WTC11 (cell line): ENCODE measurements around the gene MYRF. TPM values are rescaled to one million over a fixed set of nuclear protein-coding genes. Genes with fewer than 3 reads are reported as not detected.

ENCODE experiments used
- ATAC-seq: fragments of 200-7000 bp; cut with Tn5 transposase; 2 replicates; pipeline ENCODE4 v1.10.0; 2021; ENCODE audit warnings: mild to moderate bottlenecking, moderate library complexity
- CTCF ChIA-PET: fragments of 300-600 bp; sonication (Branson Sonifier 250); formaldehyde crosslinking; loops from one replicate; lab custom pipeline; 2021; ENCODE audit warnings: antibody characterized with exemption; lab: Charles Lee
- POLR2A ChIA-PET: fragments of 350-600 bp; sonication (Branson Sonifier 250); formaldehyde crosslinking; loops from one replicate; lab custom pipeline; 2021; ENCODE audit warnings: antibody characterized with exemption; lab: Charles Lee
- DNase-seq: peaks from one replicate; pipeline ENCODE4 v3.0.0; 2021; ENCODE audit warnings: low spot score
- H3K27ac Mint-ChIP-seq: 2 replicates; pipeline ENCODE4 v1.8.0; 2021; ENCODE audit warnings: mixed read lengths
- H3K27me3 Mint-ChIP-seq: 2 replicates; pipeline ENCODE4 v1.8.0; 2021; ENCODE audit warnings: low read depth, mild to moderate bottlenecking, moderate library complexity, mixed read lengths
- H3K36me3 Mint-ChIP-seq: 2 replicates; pipeline ENCODE4 v1.8.0; 2021; ENCODE audit warnings: mixed read lengths
- H3K4me1 Mint-ChIP-seq: 2 replicates; pipeline ENCODE4 v1.8.0; 2022; ENCODE audit warnings: mixed read lengths
- H3K4me3 Mint-ChIP-seq: 2 replicates; pipeline ENCODE4 v1.8.0; 2021; ENCODE audit warnings: mild to moderate bottlenecking, moderate library complexity, mixed read lengths
- H3K9me3 Mint-ChIP-seq: 2 replicates; pipeline ENCODE4 v1.8.0; 2021; ENCODE audit warnings: mixed read lengths
- ELF4 ChIP-seq: sonication (generic); formaldehyde crosslinking; IDR thresholded peaks from 2 replicates; pipeline ENCODE4 v1.8.1; 2022; ENCODE audit warnings: low read depth, mild to moderate bottlenecking, moderate library complexity, missing genetic modification reagents
- FOXJ3 ChIP-seq: sonication (generic); formaldehyde crosslinking; IDR thresholded peaks from 2 replicates; pipeline ENCODE4 v1.9.0; 2021; ENCODE audit warnings: missing genetic modification reagents, mild to moderate bottlenecking, borderline replicate concordance
- NR1H2 ChIP-seq: sonication (generic); formaldehyde crosslinking; IDR thresholded peaks from 2 replicates; pipeline ENCODE4 v1.9.0; 2021; ENCODE audit warnings: mild to moderate bottlenecking, moderate library complexity, missing genetic modification reagents
- NR2C2 ChIP-seq: sonication (generic); formaldehyde crosslinking; IDR thresholded peaks from 2 replicates; pipeline ENCODE4 v1.8.0; 2022; ENCODE audit warnings: mild to moderate bottlenecking, missing genetic modification reagents
- SOX15 ChIP-seq: fragments of 250-450 bp; sonication (Bioruptor Pico); IDR thresholded peaks from 2 replicates; pipeline ENCODE4 v1.9.0; 2021; ENCODE audit warnings: mild to moderate bottlenecking
- ZNF232 ChIP-seq: sonication (generic); formaldehyde crosslinking; IDR thresholded peaks from 2 replicates; pipeline ENCODE4 v1.8.0; 2022; ENCODE audit warnings: mild to moderate bottlenecking, missing genetic modification reagents
- ZNF263 ChIP-seq: sonication (generic); formaldehyde crosslinking; IDR thresholded peaks from 2 replicates; pipeline ENCODE4 v1.8.1; 2022; ENCODE audit warnings: low read depth, mild to moderate bottlenecking, moderate library complexity, missing genetic modification reagents
- ZNF396 ChIP-seq: fragments of 250-450 bp; sonication (Bioruptor Pico); IDR thresholded peaks from 2 replicates; pipeline ENCODE4 v1.8.0; 2021; ENCODE audit warnings: mild to moderate bottlenecking, moderate library complexity, borderline replicate concordance
- total RNA-seq: library from RNA; stranded (reverse); gene quantifications from 3 replicates; pipeline ENCODE4 v1.2.3, GENCODE V29; 2021
- TF ChIP-seq, protein P1 (sequence below): sonication (generic); formaldehyde crosslinking; IDR thresholded peaks from 2 replicates; pipeline ENCODE4 v1.8.1; 2023; ENCODE audit warnings: mild to moderate bottlenecking, missing genetic modification reagents
- TF ChIP-seq, protein P2 (sequence below): sonication (generic); formaldehyde crosslinking; IDR thresholded peaks from 2 replicates; pipeline ENCODE4 v1.8.0; 2022; ENCODE audit warnings: mild to moderate bottlenecking, missing genetic modification reagents
- TF ChIP-seq, protein P3 (sequence below): fragments of 250-450 bp; sonication (Bioruptor Pico); IDR thresholded peaks from 2 replicates; pipeline ENCODE4 v2.1.2; 2022; ENCODE audit warnings: mild to moderate bottlenecking, moderate library complexity
- TF ChIP-seq, protein P4 (sequence below): sonication (generic); formaldehyde crosslinking; IDR thresholded peaks from 2 replicates; pipeline ENCODE4 v1.8.0; 2022; ENCODE audit warnings: mild to moderate bottlenecking, missing genetic modification reagents
- TF ChIP-seq, protein P5 (sequence below): sonication (generic); formaldehyde crosslinking; IDR thresholded peaks from 2 replicates; pipeline ENCODE4 v1.8.1; 2023; ENCODE audit warnings: mild to moderate bottlenecking, missing genetic modification reagents, borderline replicate concordance
- TF ChIP-seq, protein P6 (sequence below): sonication (generic); formaldehyde crosslinking; IDR thresholded peaks from 2 replicates; pipeline ENCODE4 v1.8.0; 2022; ENCODE audit warnings: mild to moderate bottlenecking, missing genetic modification reagents
- TF ChIP-seq, protein P7 (sequence below): sonication (generic); formaldehyde crosslinking; IDR thresholded peaks from 2 replicates; pipeline ENCODE4 v1.8.0; 2022; ENCODE audit warnings: missing genetic modification reagents
- TF ChIP-seq, protein P8 (sequence below): fragments of 200-600 bp; IDR thresholded peaks from 2 replicates; pipeline ENCODE4 v1.8.0; 2022; ENCODE audit warnings: antibody characterized with exemption

MYRF gene
- total RNA-seq, 1 experiment from 2014 or later, result 5.9 TPM

DNA sequence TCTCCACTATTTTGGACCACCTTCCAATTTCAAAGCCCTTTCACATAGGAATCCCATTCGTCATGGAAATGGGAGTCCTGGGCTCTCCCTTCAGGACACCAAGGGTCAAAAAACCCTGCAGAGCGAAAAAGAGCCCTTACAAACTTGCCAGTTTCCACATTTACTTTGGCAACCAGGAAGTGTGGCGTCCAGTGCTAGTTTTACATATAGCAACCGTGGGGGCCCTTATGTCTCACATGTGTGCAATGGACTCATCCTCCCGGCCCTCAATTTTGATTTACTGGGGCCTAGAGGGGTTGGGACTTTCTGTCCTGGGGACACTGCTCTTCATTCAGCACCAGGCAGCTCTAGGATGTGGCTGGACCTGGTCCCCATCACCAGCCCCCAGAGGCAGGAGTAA, 38.5 kb upstream of the MYRF start (continued):
- TF ChIP-seq, protein P1, sequence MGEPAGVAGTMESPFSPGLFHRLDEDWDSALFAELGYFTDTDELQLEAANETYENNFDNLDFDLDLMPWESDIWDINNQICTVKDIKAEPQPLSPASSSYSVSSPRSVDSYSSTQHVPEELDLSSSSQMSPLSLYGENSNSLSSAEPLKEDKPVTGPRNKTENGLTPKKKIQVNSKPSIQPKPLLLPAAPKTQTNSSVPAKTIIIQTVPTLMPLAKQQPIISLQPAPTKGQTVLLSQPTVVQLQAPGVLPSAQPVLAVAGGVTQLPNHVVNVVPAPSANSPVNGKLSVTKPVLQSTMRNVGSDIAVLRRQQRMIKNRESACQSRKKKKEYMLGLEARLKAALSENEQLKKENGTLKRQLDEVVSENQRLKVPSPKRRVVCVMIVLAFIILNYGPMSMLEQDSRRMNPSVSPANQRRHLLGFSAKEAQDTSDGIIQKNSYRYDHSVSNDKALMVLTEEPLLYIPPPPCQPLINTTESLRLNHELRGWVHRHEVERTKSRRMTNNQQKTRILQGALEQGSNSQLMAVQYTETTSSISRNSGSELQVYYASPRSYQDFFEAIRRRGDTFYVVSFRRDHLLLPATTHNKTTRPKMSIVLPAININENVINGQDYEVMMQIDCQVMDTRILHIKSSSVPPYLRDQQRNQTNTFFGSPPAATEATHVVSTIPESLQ, result no peak
- TF ChIP-seq ELF4 (CRISPR knock-in tag) (no peak), ZNF263 (CRISPR knock-in tag) (no peak)
- TF ChIP-seq, protein P2, sequence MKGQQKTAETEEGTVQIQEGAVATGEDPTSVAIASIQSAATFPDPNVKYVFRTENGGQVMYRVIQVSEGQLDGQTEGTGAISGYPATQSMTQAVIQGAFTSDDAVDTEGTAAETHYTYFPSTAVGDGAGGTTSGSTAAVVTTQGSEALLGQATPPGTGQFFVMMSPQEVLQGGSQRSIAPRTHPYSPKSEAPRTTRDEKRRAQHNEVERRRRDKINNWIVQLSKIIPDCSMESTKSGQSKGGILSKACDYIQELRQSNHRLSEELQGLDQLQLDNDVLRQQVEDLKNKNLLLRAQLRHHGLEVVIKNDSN, result no peak
- TF ChIP-seq, protein P3, sequence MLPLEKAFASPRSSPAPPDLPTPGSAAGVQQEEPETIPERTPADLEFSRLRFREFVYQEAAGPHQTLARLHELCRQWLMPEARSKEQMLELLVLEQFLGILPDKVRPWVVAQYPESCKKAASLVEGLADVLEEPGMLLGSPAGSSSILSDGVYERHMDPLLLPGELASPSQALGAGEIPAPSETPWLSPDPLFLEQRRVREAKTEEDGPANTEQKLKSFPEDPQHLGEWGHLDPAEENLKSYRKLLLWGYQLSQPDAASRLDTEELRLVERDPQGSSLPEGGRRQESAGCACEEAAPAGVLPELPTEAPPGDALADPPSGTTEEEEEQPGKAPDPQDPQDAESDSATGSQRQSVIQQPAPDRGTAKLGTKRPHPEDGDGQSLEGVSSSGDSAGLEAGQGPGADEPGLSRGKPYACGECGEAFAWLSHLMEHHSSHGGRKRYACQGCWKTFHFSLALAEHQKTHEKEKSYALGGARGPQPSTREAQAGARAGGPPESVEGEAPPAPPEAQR (CRISPR knock-in tag), result no peak
- TF ChIP-seq, protein P4, sequence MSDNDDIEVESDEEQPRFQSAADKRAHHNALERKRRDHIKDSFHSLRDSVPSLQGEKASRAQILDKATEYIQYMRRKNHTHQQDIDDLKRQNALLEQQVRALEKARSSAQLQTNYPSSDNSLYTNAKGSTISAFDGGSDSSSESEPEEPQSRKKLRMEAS (CRISPR knock-in tag), result no peak

DNA sequence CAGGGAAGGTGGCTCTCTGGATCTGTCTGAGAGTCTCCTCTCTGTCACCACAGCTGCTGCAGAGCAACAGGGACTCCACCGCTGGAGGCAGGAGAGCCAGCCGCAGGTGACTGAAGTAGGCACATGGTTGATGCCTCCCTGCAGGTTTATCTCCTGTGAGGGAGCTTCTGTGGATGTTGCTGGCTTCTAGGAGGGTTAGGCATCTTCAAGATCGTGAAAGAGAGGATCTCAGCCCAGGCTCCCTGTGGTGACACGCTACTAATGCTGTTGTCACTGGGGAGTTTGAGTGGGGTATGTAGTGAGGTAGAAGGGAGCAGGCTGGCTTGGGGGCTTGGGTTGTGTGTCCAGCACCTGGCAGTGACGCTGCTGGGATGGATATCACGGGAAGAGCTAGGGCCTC, 38.1 kb upstream of the MYRF start:
- peaks cover 3% of the 10 kb centered on the region; the same call in 1 of the 2 replicates for H3K27me3 Mint-ChIP-seq
- H3K36me3 Mint-ChIP-seq, result no peaks in the 10 kb centered on the region
- H3K27ac Mint-ChIP-seq, result no peak overlapping the region; the same call in 1 of the 2 replicates
- ATAC-seq, result no peak
- CTCF ChIA-PET, result interaction anchor here (0.6 to 3.5 kb wide), 4 partner anchors 19 to 74 kb away, joined by 3 to 10 read pairs (median 5); no protein-coding TSS in a partner anchor
- no peak for DNase-seq
- H3K4me3 Mint-ChIP-seq, result no peak overlapping the region
- no peak for TF ChIP-seq ZNF232 (CRISPR knock-in tag)
- POLR2A ChIA-PET, result no interaction called here
- H3K4me1 Mint-ChIP-seq, result peaks cover 45% of the 10 kb centered on the region
- H3K9me3 Mint-ChIP-seq, result no peaks in the 10 kb centered on the region

DNA sequence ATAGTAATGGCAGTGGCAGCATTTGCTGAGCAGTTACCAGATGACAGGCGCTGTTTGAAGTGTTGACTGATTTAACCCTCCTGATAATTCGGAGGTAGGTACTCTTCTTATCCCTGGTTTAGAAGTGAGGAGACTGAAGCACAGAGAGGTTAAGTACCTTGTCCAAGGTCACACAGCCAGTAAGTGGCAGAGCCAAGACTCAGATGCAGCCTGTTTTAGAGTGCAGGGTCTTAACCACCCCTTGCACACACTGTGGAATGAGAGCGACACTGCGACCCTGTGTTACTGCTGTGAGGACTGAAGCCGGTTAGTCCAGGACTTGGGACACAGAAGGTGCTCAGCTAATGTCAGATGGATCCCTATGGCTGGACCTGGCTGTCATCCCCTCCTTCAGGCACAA, 37.5 kb upstream of the MYRF start:
- H3K9me3 Mint-ChIP-seq, result no peaks in the 10 kb centered on the region
- DNase-seq, result no peak
- no peak overlapping the region for H3K4me3 Mint-ChIP-seq
- ChIA-PET POLR2A (no interaction called here), CTCF (interaction anchor here (1.1 to 5.5 kb wide), 4 partner anchors 19 to 73 kb away, joined by 3 to 71 read pairs (median 8); no protein-coding TSS in a partner anchor)
- ATAC-seq, result no peak
- peaks cover 3% of the 10 kb centered on the region; the same call in 1 of the 2 replicates for H3K27me3 Mint-ChIP-seq
- H3K36me3 Mint-ChIP-seq, result no peaks in the 10 kb centered on the region
- H3K27ac Mint-ChIP-seq, result no peak overlapping the region
- peaks cover 45% of the 10 kb centered on the region for H3K4me1 Mint-ChIP-seq
- TF ChIP-seq, protein P5, sequence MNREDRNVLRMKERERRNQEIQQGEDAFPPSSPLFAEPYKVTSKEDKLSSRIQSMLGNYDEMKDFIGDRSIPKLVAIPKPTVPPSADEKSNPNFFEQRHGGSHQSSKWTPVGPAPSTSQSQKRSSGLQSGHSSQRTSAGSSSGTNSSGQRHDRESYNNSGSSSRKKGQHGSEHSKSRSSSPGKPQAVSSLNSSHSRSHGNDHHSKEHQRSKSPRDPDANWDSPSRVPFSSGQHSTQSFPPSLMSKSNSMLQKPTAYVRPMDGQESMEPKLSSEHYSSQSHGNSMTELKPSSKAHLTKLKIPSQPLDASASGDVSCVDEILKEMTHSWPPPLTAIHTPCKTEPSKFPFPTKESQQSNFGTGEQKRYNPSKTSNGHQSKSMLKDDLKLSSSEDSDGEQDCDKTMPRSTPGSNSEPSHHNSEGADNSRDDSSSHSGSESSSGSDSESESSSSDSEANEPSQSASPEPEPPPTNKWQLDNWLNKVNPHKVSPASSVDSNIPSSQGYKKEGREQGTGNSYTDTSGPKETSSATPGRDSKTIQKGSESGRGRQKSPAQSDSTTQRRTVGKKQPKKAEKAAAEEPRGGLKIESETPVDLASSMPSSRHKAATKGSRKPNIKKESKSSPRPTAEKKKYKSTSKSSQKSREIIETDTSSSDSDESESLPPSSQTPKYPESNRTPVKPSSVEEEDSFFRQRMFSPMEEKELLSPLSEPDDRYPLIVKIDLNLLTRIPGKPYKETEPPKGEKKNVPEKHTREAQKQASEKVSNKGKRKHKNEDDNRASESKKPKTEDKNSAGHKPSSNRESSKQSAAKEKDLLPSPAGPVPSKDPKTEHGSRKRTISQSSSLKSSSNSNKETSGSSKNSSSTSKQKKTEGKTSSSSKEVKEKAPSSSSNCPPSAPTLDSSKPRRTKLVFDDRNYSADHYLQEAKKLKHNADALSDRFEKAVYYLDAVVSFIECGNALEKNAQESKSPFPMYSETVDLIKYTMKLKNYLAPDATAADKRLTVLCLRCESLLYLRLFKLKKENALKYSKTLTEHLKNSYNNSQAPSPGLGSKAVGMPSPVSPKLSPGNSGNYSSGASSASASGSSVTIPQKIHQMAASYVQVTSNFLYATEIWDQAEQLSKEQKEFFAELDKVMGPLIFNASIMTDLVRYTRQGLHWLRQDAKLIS, result no peak
- TF ChIP-seq FOXJ3 (CRISPR knock-in tag) (no peak), SOX15 (CRISPR knock-in tag) (no peak), NR1H2 (no peak), NR2C2 (CRISPR knock-in tag) (no peak), ZNF396 (CRISPR knock-in tag) (no peak)
- TF ChIP-seq, protein P6, sequence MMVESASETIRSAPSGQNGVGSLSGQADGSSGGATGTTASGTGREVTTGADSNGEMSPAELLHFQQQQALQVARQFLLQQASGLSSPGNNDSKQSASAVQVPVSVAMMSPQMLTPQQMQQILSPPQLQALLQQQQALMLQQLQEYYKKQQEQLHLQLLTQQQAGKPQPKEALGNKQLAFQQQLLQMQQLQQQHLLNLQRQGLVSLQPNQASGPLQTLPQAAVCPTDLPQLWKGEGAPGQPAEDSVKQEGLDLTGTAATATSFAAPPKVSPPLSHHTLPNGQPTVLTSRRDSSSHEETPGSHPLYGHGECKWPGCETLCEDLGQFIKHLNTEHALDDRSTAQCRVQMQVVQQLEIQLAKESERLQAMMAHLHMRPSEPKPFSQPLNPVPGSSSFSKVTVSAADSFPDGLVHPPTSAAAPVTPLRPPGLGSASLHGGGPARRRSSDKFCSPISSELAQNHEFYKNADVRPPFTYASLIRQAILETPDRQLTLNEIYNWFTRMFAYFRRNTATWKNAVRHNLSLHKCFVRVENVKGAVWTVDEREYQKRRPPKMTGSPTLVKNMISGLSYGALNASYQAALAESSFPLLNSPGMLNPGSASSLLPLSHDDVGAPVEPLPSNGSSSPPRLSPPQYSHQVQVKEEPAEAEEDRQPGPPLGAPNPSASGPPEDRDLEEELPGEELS (CRISPR knock-in tag), result no peak
- TF ChIP-seq, protein P7, sequence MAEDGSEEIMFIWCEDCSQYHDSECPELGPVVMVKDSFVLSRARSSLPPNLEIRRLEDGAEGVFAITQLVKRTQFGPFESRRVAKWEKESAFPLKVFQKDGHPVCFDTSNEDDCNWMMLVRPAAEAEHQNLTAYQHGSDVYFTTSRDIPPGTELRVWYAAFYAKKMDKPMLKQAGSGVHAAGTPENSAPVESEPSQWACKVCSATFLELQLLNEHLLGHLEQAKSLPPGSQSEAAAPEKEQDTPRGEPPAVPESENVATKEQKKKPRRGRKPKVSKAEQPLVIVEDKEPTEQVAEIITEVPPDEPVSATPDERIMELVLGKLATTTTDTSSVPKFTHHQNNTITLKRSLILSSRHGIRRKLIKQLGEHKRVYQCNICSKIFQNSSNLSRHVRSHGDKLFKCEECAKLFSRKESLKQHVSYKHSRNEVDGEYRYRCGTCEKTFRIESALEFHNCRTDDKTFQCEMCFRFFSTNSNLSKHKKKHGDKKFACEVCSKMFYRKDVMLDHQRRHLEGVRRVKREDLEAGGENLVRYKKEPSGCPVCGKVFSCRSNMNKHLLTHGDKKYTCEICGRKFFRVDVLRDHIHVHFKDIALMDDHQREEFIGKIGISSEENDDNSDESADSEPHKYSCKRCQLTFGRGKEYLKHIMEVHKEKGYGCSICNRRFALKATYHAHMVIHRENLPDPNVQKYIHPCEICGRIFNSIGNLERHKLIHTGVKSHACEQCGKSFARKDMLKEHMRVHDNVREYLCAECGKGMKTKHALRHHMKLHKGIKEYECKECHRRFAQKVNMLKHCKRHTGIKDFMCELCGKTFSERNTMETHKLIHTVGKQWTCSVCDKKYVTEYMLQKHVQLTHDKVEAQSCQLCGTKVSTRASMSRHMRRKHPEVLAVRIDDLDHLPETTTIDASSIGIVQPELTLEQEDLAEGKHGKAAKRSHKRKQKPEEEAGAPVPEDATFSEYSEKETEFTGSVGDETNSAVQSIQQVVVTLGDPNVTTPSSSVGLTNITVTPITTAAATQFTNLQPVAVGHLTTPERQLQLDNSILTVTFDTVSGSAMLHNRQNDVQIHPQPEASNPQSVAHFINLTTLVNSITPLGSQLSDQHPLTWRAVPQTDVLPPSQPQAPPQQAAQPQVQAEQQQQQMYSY (CRISPR knock-in tag), result no peak
- TF ChIP-seq, protein P8, sequence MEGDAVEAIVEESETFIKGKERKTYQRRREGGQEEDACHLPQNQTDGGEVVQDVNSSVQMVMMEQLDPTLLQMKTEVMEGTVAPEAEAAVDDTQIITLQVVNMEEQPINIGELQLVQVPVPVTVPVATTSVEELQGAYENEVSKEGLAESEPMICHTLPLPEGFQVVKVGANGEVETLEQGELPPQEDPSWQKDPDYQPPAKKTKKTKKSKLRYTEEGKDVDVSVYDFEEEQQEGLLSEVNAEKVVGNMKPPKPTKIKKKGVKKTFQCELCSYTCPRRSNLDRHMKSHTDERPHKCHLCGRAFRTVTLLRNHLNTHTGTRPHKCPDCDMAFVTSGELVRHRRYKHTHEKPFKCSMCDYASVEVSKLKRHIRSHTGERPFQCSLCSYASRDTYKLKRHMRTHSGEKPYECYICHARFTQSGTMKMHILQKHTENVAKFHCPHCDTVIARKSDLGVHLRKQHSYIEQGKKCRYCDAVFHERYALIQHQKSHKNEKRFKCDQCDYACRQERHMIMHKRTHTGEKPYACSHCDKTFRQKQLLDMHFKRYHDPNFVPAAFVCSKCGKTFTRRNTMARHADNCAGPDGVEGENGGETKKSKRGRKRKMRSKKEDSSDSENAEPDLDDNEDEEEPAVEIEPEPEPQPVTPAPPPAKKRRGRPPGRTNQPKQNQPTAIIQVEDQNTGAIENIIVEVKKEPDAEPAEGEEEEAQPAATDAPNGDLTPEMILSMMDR, result no peak
